ENCODE results near the gene P3H4. TPM values are rescaled to one million over a fixed set of nuclear protein-coding genes. Genes with fewer than 3 reads are reported as not detected.

The P3H4 gene
- total RNA-seq, 1 donor from 2014 or later = 32.1 TPM

DNA sequence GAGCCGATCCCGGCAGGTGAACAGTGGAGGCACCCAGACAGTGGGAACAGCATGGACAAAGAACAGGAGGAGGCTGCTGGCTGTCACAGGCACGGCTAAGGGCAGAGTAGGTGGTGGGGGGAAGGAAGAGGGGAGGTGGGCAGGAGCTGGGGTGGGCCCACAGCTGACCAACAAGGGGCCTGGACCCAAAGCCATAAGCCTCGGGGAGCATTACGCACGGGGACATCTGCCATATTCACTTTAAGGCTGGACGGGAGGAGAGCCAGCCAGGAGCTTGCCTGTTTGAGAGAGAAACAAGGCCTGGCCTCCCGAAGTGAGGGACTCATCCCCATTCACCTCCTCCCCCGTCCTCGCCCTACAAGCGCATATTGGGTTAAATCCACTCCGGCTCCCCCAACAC lies 57.7 kb downstream of the P3H4 start:
- Histone ChIP-seq H3K36me3 (ENCODE audit: control insufficient read depth, insufficient read depth, low read length) (peaks cover 36% of the 10 kb centered on the region), H3K27me3 (ENCODE audit: control insufficient read depth, insufficient read depth, low read length) (no peaks in the 10 kb centered on the region), H3K4me3 (ENCODE audit: low read depth, low read length) (no peak overlapping the region)
- no peak for FAIRE-seq
- no peak for DNase-seq (ENCODE audit: low read depth)
- TF ChIP-seq, protein P1, sequence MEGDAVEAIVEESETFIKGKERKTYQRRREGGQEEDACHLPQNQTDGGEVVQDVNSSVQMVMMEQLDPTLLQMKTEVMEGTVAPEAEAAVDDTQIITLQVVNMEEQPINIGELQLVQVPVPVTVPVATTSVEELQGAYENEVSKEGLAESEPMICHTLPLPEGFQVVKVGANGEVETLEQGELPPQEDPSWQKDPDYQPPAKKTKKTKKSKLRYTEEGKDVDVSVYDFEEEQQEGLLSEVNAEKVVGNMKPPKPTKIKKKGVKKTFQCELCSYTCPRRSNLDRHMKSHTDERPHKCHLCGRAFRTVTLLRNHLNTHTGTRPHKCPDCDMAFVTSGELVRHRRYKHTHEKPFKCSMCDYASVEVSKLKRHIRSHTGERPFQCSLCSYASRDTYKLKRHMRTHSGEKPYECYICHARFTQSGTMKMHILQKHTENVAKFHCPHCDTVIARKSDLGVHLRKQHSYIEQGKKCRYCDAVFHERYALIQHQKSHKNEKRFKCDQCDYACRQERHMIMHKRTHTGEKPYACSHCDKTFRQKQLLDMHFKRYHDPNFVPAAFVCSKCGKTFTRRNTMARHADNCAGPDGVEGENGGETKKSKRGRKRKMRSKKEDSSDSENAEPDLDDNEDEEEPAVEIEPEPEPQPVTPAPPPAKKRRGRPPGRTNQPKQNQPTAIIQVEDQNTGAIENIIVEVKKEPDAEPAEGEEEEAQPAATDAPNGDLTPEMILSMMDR (IDR thresholded peaks at IDR 0.05; ENCODE audit: insufficient read depth, low read length, severe bottlenecking) = no peak

Other genes with a start within 250 kb of the P3H4 start
- gene KRT9, start 239.9 kb downstream of the P3H4 start, total RNA-seq = 0.26 and 0.51 TPM in 2 replicates
- 463 and 1,445 TPM in 2 replicates for gene KRT14, start 225.1 kb downstream of the P3H4 start, total RNA-seq
- gene KRT16, start 199.2 kb downstream of the P3H4 start, total RNA-seq = 1,390 and 10,131 TPM in 2 replicates
- gene KRT17, start 187.4 kb downstream of the P3H4 start, total RNA-seq = 25,286 and 30,463 TPM in 2 replicates
- gene EIF1, start 123.1 kb downstream of the P3H4 start, total RNA-seq = 191 and 204 TPM in 2 replicates
- 0.90 TPM in 1 of 2 replicates, not detected in the other for gene GAST, start 99.6 kb downstream of the P3H4 start, total RNA-seq
- 2.6 and 5.0 TPM in 2 replicates for gene HAP1, start 77.3 kb downstream of the P3H4 start, total RNA-seq
- 227 and 407 TPM in 2 replicates for gene JUP, start 25.2 kb downstream of the P3H4 start, total RNA-seq
- gene FKBP10, start 1.1 kb upstream of the P3H4 start, total RNA-seq = 64.1 and 81.6 TPM in 2 replicates
- 81.2 and 124 TPM in 2 replicates for gene NT5C3B, start 24.3 kb upstream of the P3H4 start, total RNA-seq
- gene KLHL10, start 25.9 kb upstream of the P3H4 start, total RNA-seq = under 0.01 and 0.13 TPM in 2 replicates
- 31.0 and 33.2 TPM in 2 replicates for gene KLHL11, start 53.5 kb upstream of the P3H4 start, total RNA-seq
- 78.5 and 121 TPM in 2 replicates for gene ACLY, start 107.0 kb upstream of the P3H4 start, total RNA-seq
- 0.13 and 0.26 TPM in 2 replicates for gene ODAD4, start 118.7 kb upstream of the P3H4 start, total RNA-seq
- gene CNP, start 154.8 kb upstream of the P3H4 start, total RNA-seq = 16.3 and 32.4 TPM in 2 replicates
- gene DNAJC7, start 205.5 kb upstream of the P3H4 start, total RNA-seq = 47.7 and 77.2 TPM in 2 replicates
- gene NKIRAS2, start 208.1 kb upstream of the P3H4 start, total RNA-seq = 13.7 and 31.1 TPM in 2 replicates
- 0.26 and 0.64 TPM in 2 replicates for gene C17orf113, start 238.7 kb upstream of the P3H4 start, total RNA-seq